Upper lobe of left lung (tissue), 6 donors: ENCODE results near the gene HOXD10. TPM values are rescaled to one million over a fixed set of nuclear protein-coding genes. Genes with fewer than 3 reads are reported as not detected.

Experiments
- ATAC-seq, 2 donors: fragments of 200-7000 bp; cut with Tn5 transposase; one replicate each; pipeline ENCODE4 v1.9.1; 2022; ENCODE audit warnings: mild to moderate bottlenecking in 2 of 2, moderate library complexity in 2 of 2; ENCODE audit not compliant: low FRiP score in 2 of 2
- DNase-seq, 2 donors: peaks; one replicate each; pipeline ENCODE4 v3.0.0-alpha.2; 2019 to 2020
- H3K27ac ChIP-seq, 4 donors: fragments of 200-600 bp; sonication (generic); one replicate each; pipeline ENCODE4 v1.5.1; 2016 to 2019
- H3K27me3 ChIP-seq, 4 donors: fragments of 200-600 bp; sonication (generic); one replicate each; pipeline ENCODE4 v1.5.1; 2017 to 2019
- H3K36me3 ChIP-seq, 4 donors: fragments of 200-600 bp; sonication (generic); one replicate each; pipeline ENCODE4 v1.5.1; 2016 to 2019
- H3K4me1 ChIP-seq, 4 donors: fragments of 200-600 bp; sonication (generic); one replicate each; pipeline ENCODE4 v1.5.1; 2018 to 2019
- H3K4me3 ChIP-seq, 4 donors: fragments of 200-600 bp; sonication (generic); one replicate each; pipeline ENCODE4 v1.5.1; 2017 to 2019; ENCODE audit warnings: mild to moderate bottlenecking in 2 of 4, moderate library complexity in 1 of 4
- H3K9me3 ChIP-seq, 4 donors: fragments of 200-600 bp; sonication (generic); one replicate each; pipeline ENCODE4 v1.5.1; 2018 to 2019
- CTCF ChIP-seq, 6 experiments: fragments of 450-650 bp in 4 of 6; fragments of 200-600 bp in 2 of 6; sonication (generic) in 2 of 6; IDR thresholded peaks; one replicate each; pipeline ENCODE4 v1.5.1; 2016 to 2019; ENCODE audit warnings: antibody characterized with exemption in 6 of 6
- EP300 ChIP-seq, 4 donors: sonication (generic); formaldehyde crosslinking; IDR thresholded peaks; one replicate each; pipeline ENCODE4 v1.5.1; 2017; ENCODE audit warnings: antibody characterized with exemption in 4 of 4, control low read depth in 2 of 4
- POLR2A ChIP-seq, 4 donors: fragments of 450-650 bp; IDR thresholded peaks; one replicate each; pipeline ENCODE4 v1.5.1; 2016 to 2017; ENCODE audit warnings: antibody characterized with exemption in 4 of 4, mild to moderate bottlenecking in 2 of 4
- POLR2AphosphoS5 ChIP-seq, 2 donors: sonication (generic); formaldehyde crosslinking; IDR thresholded peaks; one replicate each; pipeline ENCODE4 v1.5.1; 2017; ENCODE audit warnings: antibody characterized with exemption in 2 of 2
- WGBS, 2 donors: methylation state at CpG; one replicate each; pipeline ENCODE4 v1.1.5; 2017 to 2018; 5-methylcytosine and 5-hydroxymethylcytosine counted together
- total RNA-seq, 6 donors: library from RNA; depleted of rRNA in 4 of 6; stranded (reverse); fragments of >200 nt in 4 of 6; gene quantifications; one replicate each; pipeline versions ENCODE4 v1.1.0 to v1.2.1, GENCODE V29; 2016 to 2021
- donor health status: DM: no; HTN: no; CAD: no; lungs with moderate emphysema.
- donor health status: DM: no; HTN: yes; CAD: no; lungs with severe emphysema.

The HOXD10 gene
- under 1 TPM in 2 of 6 donors, not detected in 4; 0.47 to 0.55 TPM for total RNA-seq

DNA sequence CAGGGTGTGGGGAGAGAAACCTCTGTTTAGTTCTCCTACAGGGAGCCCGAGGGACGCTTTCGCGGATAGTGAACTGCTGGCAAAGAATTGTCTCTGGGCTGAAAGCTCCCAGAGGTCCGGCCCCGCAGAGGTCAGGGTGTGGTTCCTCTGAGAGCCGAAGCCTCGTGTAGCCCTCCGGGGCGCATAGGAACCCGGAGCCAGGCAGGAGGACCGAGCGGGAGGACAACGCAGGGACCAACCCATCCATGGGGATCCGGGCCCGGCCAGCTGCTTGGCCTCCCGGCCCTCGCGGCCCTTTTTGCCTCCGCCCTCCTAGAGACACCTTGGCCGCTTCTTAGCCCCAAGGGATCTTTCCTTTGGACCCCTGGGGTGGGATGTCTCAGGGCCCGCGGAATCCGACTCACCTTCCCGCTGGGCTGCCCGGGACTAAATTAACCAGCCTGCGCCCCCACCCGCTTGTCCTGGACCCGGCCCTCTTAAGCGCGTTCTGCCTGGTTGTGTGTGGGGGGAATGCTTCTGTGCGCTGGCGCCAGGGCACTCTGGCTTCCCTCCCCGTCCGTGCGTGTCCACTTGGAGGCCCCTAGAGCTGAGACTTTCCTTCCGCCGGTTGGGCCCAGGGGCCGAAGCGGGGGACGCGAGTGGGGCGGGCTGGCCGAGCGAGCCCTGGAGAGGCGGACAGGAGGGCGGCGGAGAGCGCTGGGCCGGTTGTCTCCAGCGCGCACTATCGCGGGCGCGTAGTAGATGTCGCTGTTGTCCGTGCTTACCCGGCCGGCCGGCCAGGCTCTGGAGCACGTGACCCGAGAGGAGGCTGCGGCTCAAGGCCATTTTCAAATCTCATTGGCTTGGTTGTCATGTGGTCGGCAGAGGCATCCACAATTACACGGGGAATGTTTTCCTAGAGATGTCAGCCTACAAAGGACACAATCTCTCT lies at the start of gene HOXD10:
HOXD10 (plus strand) TSS at position 896 of the 931 bp plus-strand sequence. CDS start 56 bp downstream, outside the sequence.
- Histone ChIP-seq H3K4me3 (no peak within 1 kb of the TSS), H3K27me3 (peaks cover 3 to 91% (median 44%) of the 10 kb centered on the region in 4 donors), H3K27ac (no peak within 1 kb of the TSS), H3K36me3 (no peaks in the 10 kb centered on the region), H3K9me3 (no peaks in the 10 kb centered on the region), H3K4me1 (peaks cover 0 to 4% (median 4%) of the 10 kb centered on the region in 4 donors)
- 10 to 12% methylated on average over 13 to 45 of the region's 66 CpGs for WGBS, 2 donors
- TF ChIP-seq POLR2A (IDR thresholded peaks at IDR 0.05), result no peak
- no peak for TF ChIP-seq EP300 (IDR thresholded peaks at IDR 0.05)
- no peak for TF ChIP-seq POLR2AphosphoS5 (IDR thresholded peaks at IDR 0.05)
- TF ChIP-seq CTCF (IDR thresholded peaks at IDR 0.05), result no peak
- peak in 1 of 2 donors; percentile 65 for ATAC-seq
- peak in 1 of 2 donors; percentile 81 for DNase-seq

DNA sequence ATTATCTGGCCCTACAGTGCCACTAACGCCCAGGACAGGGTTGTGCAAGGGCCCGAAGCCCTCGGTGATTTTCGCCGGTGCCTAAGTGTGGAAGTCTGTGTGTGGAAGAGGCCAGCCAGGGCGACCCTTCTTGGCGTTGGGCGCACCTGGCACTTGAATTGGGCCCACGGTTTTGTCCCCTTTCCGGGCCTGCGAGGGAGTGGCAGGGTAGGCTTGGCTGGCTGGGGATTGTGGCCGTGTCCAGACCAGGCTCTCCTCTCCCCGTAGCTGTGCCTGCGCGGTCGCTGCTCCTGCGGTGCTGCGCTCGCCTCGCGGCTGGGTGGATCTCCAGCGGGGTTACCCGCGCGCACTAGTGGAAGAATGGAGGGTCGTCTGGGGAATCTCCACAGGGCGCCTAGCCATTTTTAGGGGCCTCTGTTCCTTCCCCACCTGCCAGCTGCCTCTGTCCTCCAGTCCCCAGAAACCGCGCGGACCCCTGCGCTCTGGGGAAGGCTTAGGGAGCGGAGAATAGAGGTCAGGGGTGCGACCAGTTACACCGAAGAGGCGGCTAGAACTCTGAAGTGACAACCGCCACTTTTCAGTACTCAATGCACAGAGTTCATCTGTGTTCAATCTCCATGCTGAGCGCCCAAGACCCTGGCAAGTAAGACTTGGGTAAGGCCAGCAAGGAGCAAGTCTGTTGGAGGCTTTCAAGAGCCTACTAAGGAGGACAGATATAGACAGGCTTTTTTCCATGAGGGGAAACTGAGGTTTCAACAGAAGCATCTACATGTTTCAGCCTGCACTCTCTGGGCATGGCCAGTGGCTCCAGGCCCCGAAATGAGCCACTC lies 48.8 kb upstream of the HOXD10 start:
- Histone ChIP-seq H3K9me3 (no peaks in the 10 kb centered on the region), H3K27me3 (peaks cover 0 to 60% (median 31%) of the 10 kb centered on the region in 4 donors), H3K36me3 (no peaks in the 10 kb centered on the region), H3K4me1 (peaks cover 10 to 30% (median 14%) of the 10 kb centered on the region in 4 donors), H3K4me3 (peak overlapping the region in 3 of 4 donors; percentile 21 to 39 (median 34)), H3K27ac (no peak overlapping the region)
- 0 to 9% methylated on average over 13 to 32 of the region's 38 CpGs for WGBS, 2 donors
- peak in 1 of 2 donors; percentile 39 for ATAC-seq
- DNase-seq, result peak in 1 of 2 donors; percentile 58
- TF ChIP-seq POLR2A (IDR thresholded peaks at IDR 0.05) (no peak), EP300 (IDR thresholded peaks at IDR 0.05) (no peak), CTCF (IDR thresholded peaks at IDR 0.05) (no peak), POLR2AphosphoS5 (IDR thresholded peaks at IDR 0.05) (no peak)

DNA sequence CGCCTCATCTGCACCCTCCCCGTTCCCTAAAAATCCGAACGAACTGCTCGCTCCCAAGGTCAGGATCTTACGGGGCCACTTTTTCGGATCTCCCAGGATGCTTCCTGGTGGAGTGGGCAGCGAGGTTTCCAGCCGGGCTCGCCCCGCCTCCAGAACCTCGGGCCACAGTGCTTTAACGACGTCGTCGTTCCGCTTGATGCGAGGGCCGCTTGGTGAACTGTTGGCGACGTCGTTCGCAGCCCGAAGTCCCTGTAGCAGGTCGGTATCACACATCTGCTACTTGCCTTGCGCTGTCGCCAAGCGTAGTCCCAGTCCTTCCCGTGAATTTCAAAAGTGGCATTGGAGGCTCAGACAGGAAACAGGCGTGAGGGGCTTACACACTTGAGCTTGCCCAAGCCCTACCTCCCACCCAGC lies 48.2 kb upstream of the HOXD10 start:
- ATAC-seq (no peak), DNase-seq (peak in 1 of 2 donors; percentile 57)
- TF ChIP-seq POLR2A (IDR thresholded peaks at IDR 0.05), result no peak
- no peak for TF ChIP-seq EP300 (IDR thresholded peaks at IDR 0.05)
- no peak for TF ChIP-seq POLR2AphosphoS5 (IDR thresholded peaks at IDR 0.05)
- TF ChIP-seq CTCF (IDR thresholded peaks at IDR 0.05), result no peak
- Histone ChIP-seq H3K27me3 (peaks cover 0 to 66% (median 34%) of the 10 kb centered on the region in 4 donors), H3K36me3 (no peaks in the 10 kb centered on the region), H3K4me1 (peaks cover 10 to 30% (median 14%) of the 10 kb centered on the region in 4 donors), H3K4me3 (no peak overlapping the region), H3K27ac (no peak overlapping the region), H3K9me3 (no peaks in the 10 kb centered on the region)
- WGBS, 2 donors, result 10 to 11% methylated on average over 6 to 20 of the region's 30 CpGs

DNA sequence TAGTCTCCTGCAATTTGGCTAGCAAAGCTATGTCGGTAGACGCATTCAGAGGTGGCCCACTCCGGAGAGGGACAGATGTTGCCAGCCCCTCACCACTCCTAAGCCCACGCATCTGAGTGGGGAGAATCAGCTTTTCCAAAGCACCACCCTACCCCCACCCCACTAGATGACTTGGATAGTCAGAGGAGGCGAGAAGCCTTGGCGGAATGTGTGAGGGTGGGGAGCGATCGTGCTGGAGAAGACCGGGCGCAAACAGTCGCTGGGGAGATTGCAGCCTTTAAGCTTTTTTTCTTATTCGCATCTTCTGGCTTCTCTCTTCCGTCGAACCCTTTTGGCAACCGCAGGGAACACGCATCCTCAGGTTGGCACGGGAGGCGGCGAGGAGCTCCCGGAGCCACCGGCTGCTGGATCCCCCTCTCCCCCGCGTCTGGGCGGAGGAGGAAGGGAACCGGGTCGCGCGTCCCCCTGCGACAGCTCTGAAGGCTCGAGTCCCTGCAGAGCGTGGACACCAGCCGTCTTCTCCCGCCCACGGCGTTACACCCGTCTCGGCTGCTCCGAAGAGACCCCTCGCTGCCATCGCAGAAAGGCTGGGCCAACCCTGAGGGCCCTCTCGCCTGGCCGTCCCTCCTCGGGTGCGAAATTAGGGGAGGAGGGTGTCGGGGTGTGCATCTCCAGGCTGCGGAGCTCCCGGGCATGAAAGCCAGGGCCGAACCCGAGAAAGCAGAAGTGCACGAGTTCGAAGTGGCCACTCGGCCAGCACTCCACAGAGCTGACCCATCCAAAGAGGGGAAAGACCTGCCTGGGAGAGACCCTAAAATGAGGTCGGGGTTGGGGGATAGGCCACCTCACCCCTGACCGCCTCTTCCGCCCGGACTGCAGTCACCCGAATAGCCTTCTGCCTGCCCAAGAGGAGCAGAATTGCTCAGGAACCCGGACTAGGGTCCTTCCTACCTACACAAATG lies 45.0 kb upstream of the HOXD10 start:
- Histone ChIP-seq H3K27ac (no peak overlapping the region), H3K4me3 (no peak overlapping the region), H3K9me3 (no peaks in the 10 kb centered on the region), H3K36me3 (no peaks in the 10 kb centered on the region), H3K4me1 (peaks cover 10 to 30% (median 14%) of the 10 kb centered on the region in 4 donors), H3K27me3 (peaks cover 0 to 91% (median 45%) of the 10 kb centered on the region in 4 donors)
- TF ChIP-seq EP300 (IDR thresholded peaks at IDR 0.05) (no peak), POLR2AphosphoS5 (IDR thresholded peaks at IDR 0.05) (no peak), POLR2A (IDR thresholded peaks at IDR 0.05) (no peak), CTCF (IDR thresholded peaks at IDR 0.05) (no peak)
- ATAC-seq, result peak; percentile 10 to 27
- DNase-seq, result peak in 1 of 2 donors; percentile 76
- 13 to 18% methylated on average over 27 to 38 of the region's 58 CpGs for WGBS, 2 donors
